HCT116 (cell line): Measurements from ENCODE around the gene HNF4A. TPM values are rescaled to one million over a fixed set of nuclear protein-coding genes. Genes with fewer than 3 reads are reported as not detected.

Experiments
- ATAC-seq: fragments of 200-7000 bp; cut with Tn5 transposase; 2 replicates; pipeline ENCODE4 v1.9.1; 2020; ENCODE audit warnings: mild to moderate bottlenecking, moderate library complexity
- BruUV-seq: library from RNA; stranded (reverse); fragments of 400-500 nt; replicated peaks from 2 replicates; lab custom pipeline; 2021; lab: Mats Ljungman, UMichigan
- CTCF ChIA-PET: fragments of 300-600 bp; sonication (Branson Sonifier 250); formaldehyde crosslinking; loops from one replicate; lab custom pipeline; 2021; ENCODE audit warnings: antibody characterized with exemption; lab: Charles Lee
- POLR2A ChIA-PET: fragments of 300-600, 350-600 bp; sonication (Branson Sonifier 250); formaldehyde crosslinking; loops from one replicate; lab custom pipeline; 2021; ENCODE audit warnings: antibody characterized with exemption; lab: Charles Lee
- RAD21 ChIA-PET, 2 experiments: fragments of 300-600 bp; sonication (Branson Sonifier 250); formaldehyde crosslinking; loops; one replicate each; lab custom pipeline; 2023; ENCODE audit warnings: low total read pairs in 2 of 2; ENCODE audit not compliant: uncharacterized antibody in 2 of 2, unreplicated experiment in 2 of 2, low non-redundant PET in 1 of 2; lab: Charles Lee
- DNase-seq: peaks from one replicate; pipeline ENCODE4 v3.0.0-alpha.2; 2010; ENCODE audit warnings: low read depth, low spot score
- H2AFZ ChIP-seq: fragments of 200-600 bp; shearing (Covaris generic), sonication (generic); 2 replicates; pipeline ENCODE4 v1.6.1; 2017; ENCODE audit warnings: low read depth, mixed run types, mixed read lengths, antibody characterized with exemption, low read length; ENCODE audit not compliant: poor library complexity, severe bottlenecking
- H3K27ac ChIP-seq: 2 replicates; pipeline ENCODE4 v1.5.1; 2012; ENCODE audit warnings: low read depth, low read length
- H3K27me3 ChIP-seq: fragments of 200-600 bp; sonication (generic); 2 replicates; pipeline ENCODE4 v1.6.1; 2016; ENCODE audit warnings: mixed run types, low read length, mixed read lengths; ENCODE audit not compliant: insufficient read depth
- H3K36me3 ChIP-seq, 2 experiments: fragments of 200-500 bp in 1 of 2; fragments of 200-600 bp in 1 of 2; sonication (Bioruptor generic) in 1 of 2; sonication (generic) in 1 of 2; 2 replicates each; pipeline versions ENCODE4 v1.5.1 to v1.6.1; 2014 to 2016; ENCODE audit warnings: low read length in 2 of 2, inconsistent platforms in 1 of 2, mixed read lengths in 1 of 2, mixed run types in 1 of 2; ENCODE audit not compliant: insufficient read depth in 2 of 2, control insufficient read depth in 1 of 2
- H3K4me1 ChIP-seq, 2 experiments: fragments of 200-600 bp in 1 of 2; sonication (generic) in 1 of 2; 2 replicates each; pipeline versions ENCODE4 v1.5.1 to v1.6.1; 2012 to 2017; ENCODE audit warnings: low read length in 2 of 2, inconsistent platforms in 1 of 2, mild to moderate bottlenecking in 1 of 2, mixed read lengths in 1 of 2, mixed run types in 1 of 2, moderate library complexity in 1 of 2; ENCODE audit not compliant: insufficient read depth in 2 of 2, control insufficient read depth in 1 of 2
- H3K4me2 ChIP-seq: fragments of 200-600 bp; sonication (generic); 2 replicates; pipeline ENCODE4 v1.6.1; 2017; ENCODE audit warnings: mixed run types, low read length, mixed read lengths
- H3K4me3 ChIP-seq, 2 experiments: fragments of 200-600 bp in 1 of 2; sonication (generic) in 1 of 2; replicated peaks in 1 of 2; 2 replicates each; pipeline ENCODE4 v1.5.1; 2011 to 2016; ENCODE audit warnings: low read length in 2 of 2, control low read depth in 1 of 2, low read depth in 1 of 2, mild to moderate bottlenecking in 1 of 2, mixed read lengths in 1 of 2, mixed run types in 1 of 2
- H3K79me2 ChIP-seq: fragments of 200-600 bp; sonication (generic); 2 replicates; pipeline ENCODE4 v1.6.1; 2017; ENCODE audit warnings: mild to moderate bottlenecking, mixed run types, low read length, moderate library complexity, mixed read lengths; ENCODE audit not compliant: insufficient read depth
- H3K9ac ChIP-seq: fragments of 200-600 bp; sonication (generic); 2 replicates; pipeline ENCODE4 v1.6.1; 2016; ENCODE audit warnings: low read length, mixed read lengths
- H3K9me2 ChIP-seq: fragments of 200-600 bp; sonication (generic), shearing (Covaris generic); 2 replicates; pipeline ENCODE4 v1.6.1; 2017; ENCODE audit warnings: mixed run types, mild to moderate bottlenecking, moderate library complexity; ENCODE audit not compliant: insufficient read depth
- H3K9me3 ChIP-seq, 2 experiments: fragments of 200-500 bp in 1 of 2; fragments of 200-600 bp in 1 of 2; sonication (Bioruptor generic) in 1 of 2; sonication (generic) in 1 of 2; 2 replicates each; pipeline ENCODE4 v1.6.1; 2014 to 2017; ENCODE audit warnings: low read length in 2 of 2, mixed read lengths in 2 of 2, inconsistent platforms in 1 of 2, low read depth in 1 of 2, mild to moderate bottlenecking in 1 of 2, mixed run types in 1 of 2, moderate library complexity in 1 of 2; ENCODE audit not compliant: control insufficient read depth in 1 of 2, insufficient read depth in 1 of 2
- H4K20me1 ChIP-seq: fragments of 200-600 bp; sonication (generic), shearing (Covaris generic); 2 replicates; pipeline ENCODE4 v1.6.1; 2017; ENCODE audit warnings: mixed run types, mild to moderate bottlenecking, moderate library complexity; ENCODE audit not compliant: insufficient read depth
- CEBPB ChIP-seq: IDR thresholded peaks from 2 replicates; pipeline ENCODE4 v1.6.1; 2012; ENCODE audit warnings: low read depth
- EGR1 ChIP-seq: IDR thresholded peaks from 2 replicates; pipeline ENCODE4 v1.6.1; 2012; ENCODE audit warnings: low read depth
- ELF1 ChIP-seq: IDR thresholded peaks from 2 replicates; pipeline ENCODE4 v1.6.1; 2012; ENCODE audit warnings: low read depth, borderline replicate concordance
- EZH2 ChIP-seq: fragments of 200-600 bp; sonication (generic); IDR thresholded peaks from 2 replicates; pipeline ENCODE4 v1.6.1; 2017; ENCODE audit warnings: antibody characterized with exemption, mixed run types
- EZH2phosphoT487 ChIP-seq: fragments of 200-600 bp; IDR thresholded peaks from 2 replicates; pipeline ENCODE4 v1.6.1; 2018; ENCODE audit warnings: antibody characterized with exemption, borderline replicate concordance
- FOSL1 ChIP-seq: IDR thresholded peaks from 2 replicates; pipeline ENCODE4 v1.6.1; 2012; ENCODE audit warnings: low read depth
- JUND ChIP-seq: IDR thresholded peaks from 2 replicates; pipeline ENCODE4 v1.6.1; 2012
- POLR2A ChIP-seq: IDR thresholded peaks from 2 replicates; pipeline ENCODE4 v1.7.0; 2011; ENCODE audit warnings: borderline replicate concordance; ENCODE audit not compliant: insufficient read depth, insufficient read length; ENCODE audit errors: extremely low read depth
- POLR2AphosphoS5 ChIP-seq: IDR thresholded peaks from 2 replicates; pipeline ENCODE4 v1.6.1; 2011; ENCODE audit warnings: mild to moderate bottlenecking, low read depth, low read length, moderate library complexity
- RAD21 ChIP-seq: IDR thresholded peaks from 2 replicates; pipeline ENCODE4 v1.6.1; 2012; ENCODE audit warnings: low read depth, mild to moderate bottlenecking
- SIN3A ChIP-seq: IDR thresholded peaks from 2 replicates; pipeline ENCODE4 v1.6.1; 2012; ENCODE audit warnings: low read depth
- SP1 ChIP-seq: IDR thresholded peaks from 2 replicates; pipeline ENCODE4 v1.6.1; 2012; ENCODE audit warnings: low read depth
- SRF ChIP-seq: IDR thresholded peaks from 2 replicates; pipeline ENCODE4 v1.6.1; 2012; ENCODE audit warnings: low read depth
- ZNF274 ChIP-seq: fragments of 200-500 bp; sonication (Bioruptor generic); IDR thresholded peaks from 2 replicates; pipeline ENCODE4 v1.6.1; 2014; ENCODE audit warnings: mild to moderate bottlenecking, low read depth, low read length, inconsistent platforms
- intact Hi-C: fragments of 100-400 bp; cut with micrococcal nuclease; formaldehyde crosslinking; loops from 2 replicates; pipeline ENCODE4 v1.10.0; 2022
- total RNA-seq: library from RNA; stranded (reverse); gene quantifications from one replicate; pipeline ENCODE4 v1.2.1, GENCODE V29; 2021; ENCODE audit not compliant: unreplicated experiment
- TF ChIP-seq, protein P1 (sequence below), 3 experiments: fragments of 200-600 bp in 1 of 3; sonication (generic) in 1 of 3; IDR thresholded peaks in 2 of 3; conservative IDR thresholded peaks in 1 of 3; 2 replicates each; pipeline ENCODE4 v1.5.1; 2012 to 2017; ENCODE audit warnings: low read depth in 2 of 3, low read length in 2 of 3, antibody characterized with exemption in 1 of 3, borderline replicate concordance in 1 of 3, control low read depth in 1 of 3, mild to moderate bottlenecking in 1 of 3, mixed read lengths in 1 of 3, mixed run types in 1 of 3, moderate library complexity in 1 of 3; ENCODE audit not compliant: insufficient read depth in 1 of 3
- TF ChIP-seq, protein P2 (sequence below): IDR thresholded peaks from 2 replicates; pipeline ENCODE4 v1.6.1; 2012
- TF ChIP-seq, protein P3 (sequence below): IDR thresholded peaks from 2 replicates; pipeline ENCODE4 v1.6.1; 2012; ENCODE audit warnings: low read depth
- TF ChIP-seq, protein P4 (sequence below): IDR thresholded peaks from 2 replicates; pipeline ENCODE4 v1.6.1; 2012

The HNF4A gene
- total RNA-seq, 1 experiment from 2014 or later: 7.4 TPM

DNA sequence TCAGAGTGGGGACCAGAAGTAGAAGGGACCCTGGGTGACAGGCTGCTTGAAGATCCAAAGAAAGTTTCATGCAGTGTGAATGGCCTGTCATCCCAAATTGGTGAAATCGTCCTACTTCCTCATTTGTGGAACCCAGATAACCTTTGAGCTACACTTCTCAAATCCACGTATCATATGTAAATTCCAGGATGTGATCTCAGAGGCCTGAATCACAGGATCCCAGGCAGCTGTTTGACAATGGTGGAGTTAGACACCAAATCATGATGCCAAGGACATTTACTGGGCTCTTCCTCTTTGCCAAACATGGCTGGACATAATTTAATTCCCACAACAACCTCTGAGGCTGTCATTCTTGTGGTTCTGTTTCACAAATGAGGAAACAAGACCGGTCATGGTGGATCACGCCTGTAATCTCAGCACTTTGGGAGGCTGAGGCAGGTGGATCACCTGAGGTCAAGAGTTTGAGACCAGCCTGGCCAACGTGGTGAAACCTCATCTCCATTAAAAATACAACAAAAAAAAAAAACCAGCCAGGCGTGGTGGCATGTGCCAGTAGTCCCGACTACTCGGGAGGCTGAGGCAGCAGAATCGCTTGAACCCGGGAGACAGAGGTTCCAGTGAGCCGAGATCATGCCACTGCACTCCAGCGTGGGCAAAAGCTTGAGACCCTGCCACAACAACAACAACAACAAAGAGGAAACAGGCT, 80.3 kb downstream of the HNF4A start:
- Histone ChIP-seq H4K20me1 (no peaks in the 10 kb centered on the region), H3K27me3 (no peaks in the 10 kb centered on the region), H3K79me2 (no peaks in the 10 kb centered on the region), H3K9ac (no peak overlapping the region), H3K9me3 (no peaks in the 10 kb centered on the region), H3K36me3 (no peaks in the 10 kb centered on the region), H3K9me2 (no peaks in the 10 kb centered on the region), H2AFZ (no peak overlapping the region), H3K27ac (no peak overlapping the region), H3K4me3 (no peak overlapping the region), H3K4me1 (no peaks in the 10 kb centered on the region), H3K4me2 (no peak overlapping the region)
- BruUV-seq: no TSS peak
- TF ChIP-seq, protein P1, sequence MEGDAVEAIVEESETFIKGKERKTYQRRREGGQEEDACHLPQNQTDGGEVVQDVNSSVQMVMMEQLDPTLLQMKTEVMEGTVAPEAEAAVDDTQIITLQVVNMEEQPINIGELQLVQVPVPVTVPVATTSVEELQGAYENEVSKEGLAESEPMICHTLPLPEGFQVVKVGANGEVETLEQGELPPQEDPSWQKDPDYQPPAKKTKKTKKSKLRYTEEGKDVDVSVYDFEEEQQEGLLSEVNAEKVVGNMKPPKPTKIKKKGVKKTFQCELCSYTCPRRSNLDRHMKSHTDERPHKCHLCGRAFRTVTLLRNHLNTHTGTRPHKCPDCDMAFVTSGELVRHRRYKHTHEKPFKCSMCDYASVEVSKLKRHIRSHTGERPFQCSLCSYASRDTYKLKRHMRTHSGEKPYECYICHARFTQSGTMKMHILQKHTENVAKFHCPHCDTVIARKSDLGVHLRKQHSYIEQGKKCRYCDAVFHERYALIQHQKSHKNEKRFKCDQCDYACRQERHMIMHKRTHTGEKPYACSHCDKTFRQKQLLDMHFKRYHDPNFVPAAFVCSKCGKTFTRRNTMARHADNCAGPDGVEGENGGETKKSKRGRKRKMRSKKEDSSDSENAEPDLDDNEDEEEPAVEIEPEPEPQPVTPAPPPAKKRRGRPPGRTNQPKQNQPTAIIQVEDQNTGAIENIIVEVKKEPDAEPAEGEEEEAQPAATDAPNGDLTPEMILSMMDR (IDR thresholded peaks at IDR 0.05 in 2 of 3, conservative IDR thresholded peaks at IDR 0.05 in 1 of 3; ENCODE audit: borderline replicate concordance in 1 of 3, insufficient read depth in 1 of 3, low read depth in 2 of 3, low read length in 2 of 3): no peak
- no peak for TF ChIP-seq EZH2
- TF ChIP-seq ZNF274: no peak
- TF ChIP-seq, protein P2, sequence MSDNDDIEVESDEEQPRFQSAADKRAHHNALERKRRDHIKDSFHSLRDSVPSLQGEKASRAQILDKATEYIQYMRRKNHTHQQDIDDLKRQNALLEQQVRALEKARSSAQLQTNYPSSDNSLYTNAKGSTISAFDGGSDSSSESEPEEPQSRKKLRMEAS: no peak
- TF ChIP-seq, protein P3, sequence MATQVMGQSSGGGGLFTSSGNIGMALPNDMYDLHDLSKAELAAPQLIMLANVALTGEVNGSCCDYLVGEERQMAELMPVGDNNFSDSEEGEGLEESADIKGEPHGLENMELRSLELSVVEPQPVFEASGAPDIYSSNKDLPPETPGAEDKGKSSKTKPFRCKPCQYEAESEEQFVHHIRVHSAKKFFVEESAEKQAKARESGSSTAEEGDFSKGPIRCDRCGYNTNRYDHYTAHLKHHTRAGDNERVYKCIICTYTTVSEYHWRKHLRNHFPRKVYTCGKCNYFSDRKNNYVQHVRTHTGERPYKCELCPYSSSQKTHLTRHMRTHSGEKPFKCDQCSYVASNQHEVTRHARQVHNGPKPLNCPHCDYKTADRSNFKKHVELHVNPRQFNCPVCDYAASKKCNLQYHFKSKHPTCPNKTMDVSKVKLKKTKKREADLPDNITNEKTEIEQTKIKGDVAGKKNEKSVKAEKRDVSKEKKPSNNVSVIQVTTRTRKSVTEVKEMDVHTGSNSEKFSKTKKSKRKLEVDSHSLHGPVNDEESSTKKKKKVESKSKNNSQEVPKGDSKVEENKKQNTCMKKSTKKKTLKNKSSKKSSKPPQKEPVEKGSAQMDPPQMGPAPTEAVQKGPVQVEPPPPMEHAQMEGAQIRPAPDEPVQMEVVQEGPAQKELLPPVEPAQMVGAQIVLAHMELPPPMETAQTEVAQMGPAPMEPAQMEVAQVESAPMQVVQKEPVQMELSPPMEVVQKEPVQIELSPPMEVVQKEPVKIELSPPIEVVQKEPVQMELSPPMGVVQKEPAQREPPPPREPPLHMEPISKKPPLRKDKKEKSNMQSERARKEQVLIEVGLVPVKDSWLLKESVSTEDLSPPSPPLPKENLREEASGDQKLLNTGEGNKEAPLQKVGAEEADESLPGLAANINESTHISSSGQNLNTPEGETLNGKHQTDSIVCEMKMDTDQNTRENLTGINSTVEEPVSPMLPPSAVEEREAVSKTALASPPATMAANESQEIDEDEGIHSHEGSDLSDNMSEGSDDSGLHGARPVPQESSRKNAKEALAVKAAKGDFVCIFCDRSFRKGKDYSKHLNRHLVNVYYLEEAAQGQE: no peak
- no peak for TF ChIP-seq POLR2AphosphoS5
- no peak for TF ChIP-seq SP1
- no peak for TF ChIP-seq CEBPB
- no peak for TF ChIP-seq EGR1
- TF ChIP-seq SRF: no peak
- no peak for TF ChIP-seq POLR2A
- TF ChIP-seq FOSL1: no peak
- TF ChIP-seq EZH2phosphoT487: no peak
- TF ChIP-seq, protein P4, sequence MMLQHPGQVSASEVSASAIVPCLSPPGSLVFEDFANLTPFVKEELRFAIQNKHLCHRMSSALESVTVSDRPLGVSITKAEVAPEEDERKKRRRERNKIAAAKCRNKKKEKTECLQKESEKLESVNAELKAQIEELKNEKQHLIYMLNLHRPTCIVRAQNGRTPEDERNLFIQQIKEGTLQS: no peak
- TF ChIP-seq JUND: no peak
- TF ChIP-seq ELF1: no peak
- TF ChIP-seq RAD21: no peak
- TF ChIP-seq SIN3A: no peak
- POLR2A ChIA-PET: no interaction called here
- intact Hi-C loops: no loop called here
- ATAC-seq: no peak
- DNase-seq: no peak
- CTCF ChIA-PET: no interaction called here
- RAD21 ChIA-PET: no interaction called here
